ENCODE data around the gene ABCC5.

The ABCC5 gene

GRCh38 chr3:183875411-183875810 lies 142.3 kb downstream of the ABCC5 start:
- H3K9ac ChIP-seq (ENCODE audit: low read length): no peak overlapping the region
- H3K4me3 ChIP-seq (ENCODE audit: low read length): no peak overlapping the region
- H3K36me3 ChIP-seq (ENCODE audit: control insufficient read depth, insufficient read depth, low read length): no peaks in the 10 kb centered on the region
- H3K4me1 ChIP-seq (ENCODE audit: control insufficient read depth, insufficient read depth, low read length): peaks cover 28% of the 10 kb centered on the region
- no peaks in the 10 kb centered on the region for H3K9me3 ChIP-seq (ENCODE audit: control insufficient read depth, low read length)
- no peaks in the 10 kb centered on the region for H3K27me3 ChIP-seq (ENCODE audit: control insufficient read depth, insufficient read depth, low read length)

DNA sequence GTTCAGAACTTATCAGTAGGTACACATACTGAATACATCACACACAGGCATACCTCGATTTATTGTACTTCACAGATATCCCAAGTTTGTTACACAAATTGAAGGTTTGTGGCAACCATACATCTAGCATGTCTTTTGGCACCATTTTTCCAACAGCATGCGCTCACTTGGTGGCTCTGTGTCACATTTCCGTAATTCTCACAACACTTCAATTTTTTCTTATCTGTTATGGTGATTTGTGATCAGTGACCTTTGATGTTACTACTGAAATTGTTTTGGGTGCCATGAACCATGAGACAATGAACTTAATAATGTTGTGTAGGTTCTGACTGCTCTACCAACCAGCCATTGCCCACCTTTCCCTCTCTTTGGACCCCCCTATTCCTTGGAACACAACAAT lies 143.8 kb downstream of the ABCC5 start:
- Histone ChIP-seq H3K4me3 (ENCODE audit: low read length) (no peak overlapping the region), H3K36me3 (ENCODE audit: control insufficient read depth, insufficient read depth, low read length) (no peaks in the 10 kb centered on the region), H3K4me1 (ENCODE audit: control insufficient read depth, insufficient read depth, low read length) (peaks cover 28% of the 10 kb centered on the region), H3K9ac (ENCODE audit: low read length) (no peak overlapping the region), H3K27me3 (ENCODE audit: control insufficient read depth, insufficient read depth, low read length) (no peaks in the 10 kb centered on the region), H3K9me3 (ENCODE audit: control insufficient read depth, low read length) (no peaks in the 10 kb centered on the region)

GRCh38 chr3:183871541-183871940 lies 146.1 kb downstream of the ABCC5 start:
- H3K9me3 ChIP-seq (ENCODE audit: control insufficient read depth, low read length): no peaks in the 10 kb centered on the region
- H3K4me3 ChIP-seq (ENCODE audit: low read length): no peak overlapping the region
- H3K27me3 ChIP-seq (ENCODE audit: control insufficient read depth, insufficient read depth, low read length): no peaks in the 10 kb centered on the region
- peaks cover 28% of the 10 kb centered on the region for H3K4me1 ChIP-seq (ENCODE audit: control insufficient read depth, insufficient read depth, low read length)
- no peak overlapping the region for H3K9ac ChIP-seq (ENCODE audit: low read length)
- H3K36me3 ChIP-seq (ENCODE audit: control insufficient read depth, insufficient read depth, low read length): no peaks in the 10 kb centered on the region

DNA sequence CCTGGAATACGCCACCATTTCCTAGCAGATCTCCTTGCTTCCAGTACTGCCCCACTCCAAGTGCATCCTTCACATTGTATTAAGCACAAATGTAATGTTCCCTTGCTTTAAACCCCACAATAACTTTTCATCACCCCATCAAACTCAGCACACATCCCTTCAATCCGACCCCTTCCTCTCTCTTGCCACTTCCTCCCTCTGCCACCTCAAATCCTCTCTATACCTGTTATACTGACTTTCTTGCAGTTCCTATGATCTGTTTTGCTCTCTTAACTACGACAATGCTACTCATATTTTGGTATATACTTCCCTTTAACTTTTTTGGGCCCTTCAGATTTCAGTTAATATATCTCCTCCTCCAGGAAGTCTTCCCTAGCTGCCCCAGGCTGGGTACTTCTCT lies 147.1 kb downstream of the ABCC5 start:
- no peak overlapping the region for H3K4me3 ChIP-seq (ENCODE audit: low read length)
- H3K9ac ChIP-seq (ENCODE audit: low read length): no peak overlapping the region
- H3K27me3 ChIP-seq (ENCODE audit: control insufficient read depth, insufficient read depth, low read length): no peaks in the 10 kb centered on the region
- H3K4me1 ChIP-seq (ENCODE audit: control insufficient read depth, insufficient read depth, low read length): peaks cover 28% of the 10 kb centered on the region
- no peaks in the 10 kb centered on the region for H3K9me3 ChIP-seq (ENCODE audit: control insufficient read depth, low read length)
- H3K36me3 ChIP-seq (ENCODE audit: control insufficient read depth, insufficient read depth, low read length): no peaks in the 10 kb centered on the region

Measured in mucosa of stomach (tissue), 1 donor.